Naive thymus-derived CD8-positive, alpha-beta T cell (primary cell): ENCODE measurements around the gene TJP3. TPM values are rescaled to one million over a fixed set of nuclear protein-coding genes. Genes with fewer than 3 reads are reported as not detected.

Source experiments
- ATAC-seq, 2 donors: fragments of 150-1000 bp; cut with Tn5 transposase in 1 of 2; sonication (Bioruptor Pico), chemical (Tn5 transposase) in 1 of 2; 1 replicate in 1 of 2; 2 replicates in 1 of 2; pipeline ENCODE4 v1.10.0; 2021; ENCODE audit warnings: mild to moderate bottlenecking in 2 of 2, moderate library complexity in 2 of 2
- POLR2A ChIA-PET: fragments of 350-600 bp; sonication (Branson Sonifier 250); formaldehyde crosslinking; loops from one replicate; lab custom pipeline; 2021; ENCODE audit warnings: antibody characterized with exemption; lab: Charles Lee
- DNase-seq, 10 donors: peaks; one replicate each; pipeline versions ENCODE4 v3.0.0 to v3.0.0-alpha.2; 2020 to 2022
- H3K27ac Mint-ChIP-seq, 10 donors: one replicate each; pipeline ENCODE4 v1.8.0; 2020 to 2022; ENCODE audit warnings: mild to moderate bottlenecking in 10 of 10, mixed read lengths in 10 of 10, moderate library complexity in 4 of 10, inconsistent platforms in 1 of 10
- H3K27me3 Mint-ChIP-seq, 5 donors: one replicate each; pipeline ENCODE4 v1.8.0; 2021 to 2022; ENCODE audit warnings: mixed read lengths in 5 of 5
- H3K36me3 Mint-ChIP-seq, 3 donors: one replicate each; pipeline ENCODE4 v1.8.0; 2020 to 2022; ENCODE audit warnings: mixed read lengths in 3 of 3, mild to moderate bottlenecking in 2 of 3, inconsistent platforms in 1 of 3
- H3K4me1 Mint-ChIP-seq, 4 donors: one replicate each; pipeline ENCODE4 v1.8.0; 2021 to 2022; ENCODE audit warnings: mixed read lengths in 4 of 4
- H3K4me3 Mint-ChIP-seq, 10 donors: one replicate each; pipeline ENCODE4 v1.8.0; 2020 to 2022; ENCODE audit warnings: mild to moderate bottlenecking in 10 of 10, mixed read lengths in 10 of 10, moderate library complexity in 6 of 10, inconsistent platforms in 1 of 10
- H3K9me3 Mint-ChIP-seq, 9 donors: one replicate each; pipeline ENCODE4 v1.8.0; 2020 to 2022; ENCODE audit warnings: mixed read lengths in 9 of 9, mild to moderate bottlenecking in 3 of 9, inconsistent platforms in 1 of 9, moderate library complexity in 1 of 9
- polyA plus RNA-seq, 3 donors: library from polyadenylated mRNA; unstranded; fragments of 300-500 nt; fragmentation: Illumina TruSeq; gene quantifications; one replicate each; pipeline ENCODE4 v1.2.3, GENCODE V29; 2021
- total RNA-seq, 8 experiments: library from RNA in 2 of 8; stranded (reverse) in 2 of 8; gene quantifications; one replicate each; pipeline ENCODE4 v1.2.3 and lab custom pipeline; 2021 to 2026

The TJP3 gene
- total and polyA plus RNA-seq, 5 experiments from 2014 or later, result 5.2 to 13.0 (median 11.1) TPM

DNA sequence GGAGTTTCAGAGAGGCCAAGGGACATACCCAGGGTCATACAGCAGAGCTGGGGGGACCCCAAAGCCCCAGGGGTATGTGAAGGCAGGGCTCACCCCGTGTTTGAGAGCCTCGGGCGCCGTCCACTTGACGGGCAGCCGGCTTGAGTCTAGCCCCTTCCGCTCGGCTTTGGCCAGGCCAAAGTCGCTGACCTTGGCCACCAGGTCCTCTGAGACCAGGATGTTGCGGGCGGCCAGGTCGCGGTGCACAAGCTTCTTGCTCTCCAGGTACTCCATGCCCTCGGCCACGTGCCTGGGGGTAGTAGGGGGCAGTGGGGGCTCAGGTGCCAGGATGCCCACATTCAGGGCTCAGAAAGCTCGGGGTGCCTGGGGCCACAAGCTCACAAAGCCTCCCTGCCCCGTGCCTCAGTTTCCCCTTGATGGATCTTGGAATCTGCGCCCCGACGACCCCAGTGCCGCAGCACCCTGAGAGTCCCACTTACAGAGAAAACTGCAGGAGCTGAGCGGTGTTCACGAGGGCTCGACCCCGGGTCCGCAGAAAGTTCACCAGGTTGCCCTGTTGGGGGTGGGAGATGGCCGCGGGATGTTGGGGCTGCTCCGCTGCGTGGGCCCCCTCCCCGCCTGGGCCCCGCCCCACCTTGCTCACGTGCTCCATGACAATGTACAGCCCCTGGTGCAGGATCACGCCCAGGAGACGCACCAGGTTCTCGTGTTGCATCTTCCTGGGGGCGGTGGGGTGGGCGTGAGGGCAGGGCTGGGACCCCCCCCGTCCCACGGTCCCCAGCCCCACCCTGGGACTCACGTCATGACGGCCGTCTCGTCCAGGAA lies 70.9 kb downstream of the TJP3 start:
- Mint-ChIP-seq H3K27ac (no peak overlapping the region), H3K27me3 (no peaks in the 10 kb centered on the region), H3K9me3 (peaks cover 0 to 28% (median 16%) of the 10 kb centered on the region in 9 donors), H3K4me1 (peaks cover under 1 to 9% (median 5%) of the 10 kb centered on the region in 4 donors), H3K36me3 (peaks cover 10 to 20% (median 12%) of the 10 kb centered on the region in 3 donors), H3K4me3 (no peak overlapping the region)
- POLR2A ChIA-PET, result no interaction called here
- ATAC-seq (no peak), DNase-seq (no peak)

- POLR2A ChIA-PET, result interaction anchor here (0.6 to 1.6 kb wide), 5 partner anchors 9 to 1989 kb away, joined by 3 to 8 read pairs (median 4); partner anchors contain the start of gene MRPL54
- no peak overlapping the region for H3K4me3 Mint-ChIP-seq
- ATAC-seq, result no peak
- peaks cover 0 to 28% (median 16%) of the 10 kb centered on the region in 9 donors for H3K9me3 Mint-ChIP-seq
- peak in 1 of 10 donors; percentile 35 for DNase-seq
- H3K27me3 Mint-ChIP-seq, result no peaks in the 10 kb centered on the region
- H3K36me3 Mint-ChIP-seq, result peaks cover 10 to 20% (median 12%) of the 10 kb centered on the region in 3 donors
- peaks cover 7 to 16% (median 15%) of the 10 kb centered on the region in 4 donors for H3K4me1 Mint-ChIP-seq
- H3K27ac Mint-ChIP-seq, result peak overlapping the region in 2 of 10 donors; percentile 3 to 8
Observed at GRCh38 chr19:3780786-3781304, 72.7 kb downstream of the TJP3 start.

- peaks cover 7 to 17% (median 16%) of the 10 kb centered on the region in 4 donors for H3K4me1 Mint-ChIP-seq
- peak overlapping the region in 1 of 10 donors; percentile 25 for H3K27ac Mint-ChIP-seq
- POLR2A ChIA-PET, result interaction anchor here (0.6 to 1.6 kb wide), 4 partner anchors 8 to 227 kb away, joined by 3 to 8 read pairs (median 4); partner anchors contain the start of gene MRPL54
Observed at GRCh38 chr19:3781603-3782002, 73.4 kb downstream of the TJP3 start.

GRCh38 chr19:3782330-3782729 lies 74.1 kb downstream of the TJP3 start:
- no peak for DNase-seq
- Mint-ChIP-seq H3K27me3 (no peaks in the 10 kb centered on the region), H3K36me3 (peaks cover 10 to 20% (median 12%) of the 10 kb centered on the region in 3 donors), H3K4me1 (peaks cover 6 to 22% (median 16%) of the 10 kb centered on the region in 4 donors), H3K4me3 (peak overlapping the region in 4 of 10 donors; percentile 18 to 43 (median 32)), H3K9me3 (peaks cover 0 to 28% (median 16%) of the 10 kb centered on the region in 9 donors), H3K27ac (peak overlapping the region in 3 of 10 donors; percentile 72 to 90 (median 73))
- no peak for ATAC-seq
- POLR2A ChIA-PET, result interaction anchor here (0.7 to 1.6 kb wide), 4 partner anchors 14 to 39 kb away, joined by 3 to 5 read pairs (median 4); partner anchors contain the start of gene MRPL54

More at GRCh38 chr19:3781603-3782002, 73.4 kb downstream of the TJP3 start:
- no peak for DNase-seq
- no peaks in the 10 kb centered on the region for H3K27me3 Mint-ChIP-seq
- peaks cover 0 to 28% (median 16%) of the 10 kb centered on the region in 9 donors for H3K9me3 Mint-ChIP-seq
- H3K36me3 Mint-ChIP-seq, result peaks cover 10 to 20% (median 12%) of the 10 kb centered on the region in 3 donors
- ATAC-seq, result no peak
- H3K4me3 Mint-ChIP-seq, result no peak overlapping the region

- DNase-seq, result no peak
- Mint-ChIP-seq H3K4me3 (peak overlapping the region in 1 of 10 donors; percentile 20), H3K36me3 (peaks cover 10 to 20% (median 12%) of the 10 kb centered on the region in 3 donors), H3K4me1 (peaks cover 6 to 26% (median 16%) of the 10 kb centered on the region in 4 donors), H3K27ac (no peak overlapping the region), H3K27me3 (no peaks in the 10 kb centered on the region), H3K9me3 (peaks cover 0 to 26% (median 16%) of the 10 kb centered on the region in 9 donors)
- POLR2A ChIA-PET, result interaction anchor here (0.7 to 1.5 kb wide), 3 partner anchors 29 to 39 kb away, joined by 3 to 7 read pairs (median 5); no protein-coding TSS in a partner anchor
- no peak for ATAC-seq
Observed at GRCh38 chr19:3782903-3783302, 74.7 kb downstream of the TJP3 start.

DNA sequence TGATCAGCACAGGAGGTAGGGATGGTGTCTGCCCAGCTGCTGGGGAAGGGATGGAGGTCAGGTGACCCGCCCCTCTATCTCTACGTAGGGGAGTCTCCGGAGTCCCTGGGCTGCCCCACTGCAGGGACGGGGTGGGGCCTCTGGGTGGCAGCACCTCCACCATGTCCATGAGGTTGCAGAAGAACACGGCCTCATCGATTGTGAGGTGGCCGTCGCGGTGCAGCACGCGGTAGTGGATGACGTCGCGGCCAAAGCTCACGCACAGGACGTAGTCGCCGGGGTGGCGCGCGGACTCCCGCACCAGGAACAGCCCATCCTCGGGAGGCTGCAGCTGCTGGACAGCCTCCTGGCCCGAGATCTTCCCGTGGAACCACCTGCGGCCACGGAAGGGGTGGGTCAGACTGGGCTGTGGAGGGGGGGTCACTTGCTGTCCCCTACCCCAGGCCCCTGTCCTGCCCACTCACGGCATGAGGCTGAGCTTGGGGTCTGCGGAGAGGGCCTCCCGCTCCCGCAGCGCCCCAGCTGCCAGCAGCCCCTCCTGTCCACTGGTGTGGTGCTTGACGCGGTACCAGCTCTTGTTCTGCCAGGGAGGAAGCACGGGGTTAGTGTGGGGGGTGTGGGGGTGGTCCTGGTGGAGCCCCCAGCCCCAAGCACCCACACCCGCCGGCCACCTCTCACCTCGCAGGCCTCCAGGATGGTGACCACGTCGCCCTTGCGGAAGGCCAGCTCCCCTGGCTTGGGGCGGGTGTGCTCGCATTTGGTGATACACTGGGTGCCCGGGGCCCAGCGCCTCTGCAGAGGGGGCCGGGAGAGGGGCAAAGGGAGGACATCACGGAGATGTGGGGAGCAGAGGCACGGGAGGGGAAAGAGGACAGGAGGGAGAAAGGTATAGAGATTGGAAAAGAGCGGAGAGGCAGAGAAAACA lies 75.7 kb downstream of the TJP3 start:
- POLR2A ChIA-PET, result interaction anchor here (1.5 kb wide), 1 partner anchor 28 kb away, joined by 7 read pairs; no protein-coding TSS in a partner anchor
- peaks cover 0 to 26% (median 16%) of the 10 kb centered on the region in 9 donors for H3K9me3 Mint-ChIP-seq
- ATAC-seq, result peak; percentile 33 to 55
- DNase-seq, result peak in 8 of 10 donors; percentile 35 to 73 (median 48)
- H3K36me3 Mint-ChIP-seq, result peaks cover 10 to 20% (median 12%) of the 10 kb centered on the region in 3 donors
- H3K4me1 Mint-ChIP-seq, result peaks cover 6 to 30% (median 18%) of the 10 kb centered on the region in 4 donors
- peak overlapping the region in 3 of 10 donors; percentile 56 to 93 (median 83) for H3K27ac Mint-ChIP-seq
- H3K27me3 Mint-ChIP-seq, result no peaks in the 10 kb centered on the region
- peak overlapping the region; percentile 65 to 89 (median 82) for H3K4me3 Mint-ChIP-seq

DNA sequence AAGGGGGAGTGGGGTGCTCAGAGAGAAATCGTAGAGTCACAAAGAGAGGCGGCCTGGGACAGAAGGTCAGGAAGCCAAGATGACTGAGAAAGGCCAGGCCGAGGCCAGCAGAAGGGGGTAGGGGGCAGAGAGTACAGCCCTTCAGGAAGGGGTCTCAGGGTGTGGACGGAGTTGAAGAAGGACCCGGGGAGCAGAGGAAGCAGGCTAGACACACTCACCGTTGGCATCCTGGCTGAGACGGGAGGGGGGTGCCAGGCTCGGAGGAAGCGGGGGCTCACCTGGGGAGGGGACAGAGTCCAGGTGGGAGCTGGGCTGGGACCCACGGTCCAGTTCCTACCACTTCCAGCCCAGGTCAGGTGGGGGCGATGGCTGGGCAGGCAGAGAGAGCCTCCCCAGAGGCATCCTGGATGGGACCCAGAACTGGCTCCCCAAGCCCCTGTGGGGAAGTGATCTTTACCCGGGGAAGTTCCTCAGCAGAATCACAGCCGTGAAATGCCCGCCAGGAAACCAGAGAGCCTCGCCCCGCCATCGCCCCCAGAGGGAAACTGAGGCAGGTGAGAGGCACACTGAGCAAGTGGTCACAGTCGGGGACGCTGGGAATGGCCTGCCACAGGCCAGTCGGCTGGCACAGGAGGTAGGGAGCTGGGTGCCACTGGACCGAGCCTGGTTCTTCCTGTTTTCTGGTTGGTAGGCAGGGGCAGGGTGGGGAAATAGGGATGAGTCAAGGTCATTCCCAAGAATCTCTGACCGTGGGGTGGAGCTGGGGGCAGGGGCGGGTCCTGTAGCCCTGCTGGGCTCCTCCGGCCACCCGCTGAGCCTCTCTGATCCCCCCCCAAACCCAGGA lies 76.6 kb downstream of the TJP3 start:
- Mint-ChIP-seq H3K36me3 (peaks cover 10 to 20% (median 12%) of the 10 kb centered on the region in 3 donors), H3K27ac (peak overlapping the region in 7 of 10 donors; percentile 19 to 93 (median 66)), H3K4me3 (peak overlapping the region; percentile 72 to 89 (median 82)), H3K4me1 (peaks cover 9 to 37% (median 24%) of the 10 kb centered on the region in 4 donors), H3K9me3 (peaks cover 0 to 26% (median 16%) of the 10 kb centered on the region in 9 donors), H3K27me3 (no peaks in the 10 kb centered on the region)
- DNase-seq (no peak), ATAC-seq (no peak)
- POLR2A ChIA-PET, result interaction anchor here (1.4 to 1.5 kb wide), 2 partner anchors 22 to 28 kb away, joined by 7 read pairs; partner anchors contain the start of gene MRPL54

DNA sequence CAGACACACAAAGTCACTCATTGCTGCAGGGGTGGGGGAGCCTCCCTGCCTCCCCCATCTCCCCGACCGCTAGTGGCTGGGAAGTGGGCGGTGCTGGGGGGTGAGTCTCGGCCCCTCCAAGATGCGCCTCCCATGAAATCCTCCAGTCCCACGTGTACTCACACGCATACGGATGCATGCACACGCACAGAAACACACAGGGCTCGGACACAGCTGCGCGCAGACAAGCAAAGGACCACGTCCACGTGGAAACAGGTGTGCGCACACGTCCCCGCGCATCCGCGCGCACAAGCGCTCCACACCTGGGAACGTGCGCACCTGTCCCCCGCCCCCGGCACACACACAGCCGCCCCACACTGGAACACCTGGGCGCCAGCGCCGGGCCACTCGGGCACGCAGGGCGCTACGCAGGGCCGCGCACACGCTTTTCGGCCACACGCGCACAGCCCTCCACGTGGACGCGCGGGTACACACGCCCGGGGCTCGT lies 77.3 kb downstream of the TJP3 start:
- Mint-ChIP-seq H3K36me3 (peaks cover 10 to 20% (median 12%) of the 10 kb centered on the region in 3 donors), H3K27me3 (no peaks in the 10 kb centered on the region), H3K9me3 (peaks cover 0 to 26% (median 16%) of the 10 kb centered on the region in 9 donors), H3K4me3 (peak overlapping the region; percentile 72 to 89 (median 82)), H3K4me1 (peaks cover 11 to 41% (median 25%) of the 10 kb centered on the region in 4 donors), H3K27ac (peak overlapping the region in 5 of 10 donors; percentile 29 to 77 (median 44))
- POLR2A ChIA-PET, result interaction anchor here (1.4 kb wide), 1 partner anchor 23 kb away, joined by 7 read pairs; the partner anchor contains the start of gene MRPL54
- peak in 3 of 10 donors; percentile 31 to 36 (median 35) for DNase-seq
- ATAC-seq, result peak; percentile 55 to 57

DNA sequence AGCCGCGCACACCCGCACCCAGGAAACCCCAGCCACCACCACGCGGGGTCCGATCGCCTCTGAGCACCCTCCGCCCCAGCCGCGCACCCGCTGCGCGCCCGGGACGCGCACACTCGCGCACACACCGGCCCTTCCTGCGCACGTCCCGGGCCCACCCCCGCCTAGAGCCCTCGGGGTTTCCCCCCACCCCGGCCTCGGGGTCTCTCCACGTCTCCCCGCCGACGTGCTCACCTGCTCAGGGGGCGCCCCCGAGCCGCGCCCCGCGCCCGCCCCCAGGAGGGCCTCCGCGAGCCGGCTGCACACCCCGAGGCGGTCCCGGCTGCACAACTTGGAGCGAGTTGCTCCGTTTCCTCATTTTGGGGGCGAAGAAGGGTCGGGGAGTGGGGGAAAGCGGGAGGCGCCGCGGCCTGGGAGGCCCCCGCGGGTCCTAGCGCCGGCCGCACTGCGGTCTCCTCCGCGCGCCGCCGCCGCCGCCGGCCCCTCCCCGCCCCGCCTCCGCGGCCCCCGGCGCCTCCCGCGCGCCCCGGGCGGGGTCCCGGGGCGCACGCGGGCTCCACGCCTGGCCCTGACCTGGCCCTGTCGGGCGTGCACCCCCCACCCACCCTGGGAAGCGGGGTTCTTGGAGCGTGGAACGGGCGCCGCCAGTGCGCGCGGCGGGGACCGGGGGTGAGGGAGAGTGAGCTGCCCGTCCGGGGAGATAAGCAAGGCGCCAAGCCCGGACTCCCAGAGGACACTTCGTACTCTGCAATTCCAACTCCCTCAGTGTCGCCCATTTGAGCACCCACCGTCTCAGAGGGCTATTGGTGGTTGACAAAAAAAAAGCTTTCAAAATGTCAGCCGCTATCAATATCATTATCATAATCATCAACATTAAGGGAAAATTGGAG lies 78.0 kb downstream of the TJP3 start, which contains the start of gene MATK:
TSS of gene MATK (minus strand) at position 444 of the 887 bp plus-strand sequence. CDS start 1,246 bp downstream, outside the sequence.
- peaks cover 10 to 20% (median 12%) of the 10 kb centered on the region in 3 donors for H3K36me3 Mint-ChIP-seq
- peak within 1 kb of the TSS; percentile 72 to 89 (median 82) for H3K4me3 Mint-ChIP-seq
- DNase-seq (peak in 6 of 10 donors; percentile 22 to 45 (median 36)), ATAC-seq (peak; percentile 55 to 59)
- H3K4me1 Mint-ChIP-seq, result peaks cover 12 to 42% (median 24%) of the 10 kb centered on the region in 4 donors
- H3K27me3 Mint-ChIP-seq, result no peaks in the 10 kb centered on the region
- H3K9me3 Mint-ChIP-seq, result peaks cover 0 to 23% (median 15%) of the 10 kb centered on the region in 9 donors
- POLR2A ChIA-PET, result interaction anchor here (0.7 to 1.4 kb wide), 6 partner anchors 15 to 98 kb away, joined by 3 to 7 read pairs (median 3); partner anchors contain the start of genes APBA3 and MRPL54
- peak within 1 kb of the TSS in 5 of 10 donors; percentile 29 to 77 (median 72) for H3K27ac Mint-ChIP-seq
